NCI-H1694 (cell line): Measurements from ENCODE around the gene CHMP1A.
"Not testable (repeated sequence)": the region's sequence is repeated elsewhere in the genome, so short reads cannot be mapped to it uniquely, and the experiment has no call there.

Experiments used
- DNase-seq: peaks from one replicate; lab custom pipeline; 2025; lab: John Stamatoyannopoulos, UW

The CHMP1A gene

DNA sequence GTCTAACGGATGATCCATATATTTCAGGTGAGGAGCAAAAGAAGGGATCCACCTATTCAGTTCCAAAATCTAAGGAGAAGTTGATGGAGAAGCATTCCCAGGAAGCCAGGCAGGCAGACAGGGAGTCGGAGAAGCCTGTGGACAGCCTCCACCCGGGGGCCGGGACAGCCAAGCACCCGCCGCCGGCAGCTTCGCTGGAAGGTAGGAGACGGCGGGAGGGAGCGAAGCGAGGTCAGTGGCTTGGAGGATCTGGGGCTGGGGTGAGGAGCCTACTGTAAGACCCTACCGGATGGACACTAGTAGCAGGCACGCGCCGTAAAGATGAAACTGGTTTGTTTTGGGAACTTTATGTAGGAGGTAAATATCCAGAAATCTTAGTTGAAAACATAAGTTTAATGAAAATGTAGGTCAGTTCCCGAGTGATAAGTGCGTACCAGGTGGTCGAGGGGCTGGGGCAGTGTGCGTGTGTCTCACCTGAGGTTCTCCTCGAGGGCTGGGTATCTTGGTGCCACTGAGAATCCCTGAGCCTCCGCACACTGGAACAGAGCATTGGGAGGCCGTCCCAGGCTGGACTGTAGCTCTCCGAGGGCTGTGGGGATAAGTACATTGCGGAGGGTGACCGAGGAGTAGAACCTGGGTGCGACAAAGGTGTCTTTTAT, 842 bp upstream of the CHMP1A start:
- no peak for DNase-seq

- DNase-seq, result no peak
Observed at GRCh38 chr16:89656435-89657121, 930 bp downstream of the CHMP1A start.

- no peak for DNase-seq
Observed at GRCh38 chr16:89655062-89655643, 2.4 kb downstream of the CHMP1A start.

- DNase-seq, result no peak
Observed at GRCh38 chr16:89653656-89654295, 3.7 kb downstream of the CHMP1A start.

DNA sequence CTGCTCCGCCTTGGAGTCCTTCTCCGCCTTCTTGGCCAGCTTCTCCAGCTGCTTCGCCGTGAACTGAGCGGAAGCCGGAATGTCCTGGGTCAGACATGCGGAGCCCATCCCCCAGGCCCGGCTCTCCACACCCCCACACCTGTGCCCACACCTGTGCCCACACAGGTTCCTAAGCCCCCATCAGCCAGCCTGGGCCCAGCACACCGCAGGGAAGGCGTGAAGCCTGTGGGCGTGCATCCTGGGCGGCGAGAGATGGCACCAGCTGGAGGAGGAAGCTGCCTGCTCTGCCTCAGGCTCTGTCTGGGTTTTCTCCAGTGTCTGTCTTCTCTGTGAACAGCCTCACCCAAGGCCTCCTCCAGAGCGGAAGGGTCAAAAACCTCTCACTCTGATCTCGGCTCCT, 5.9 kb downstream of the CHMP1A start:
- no peak for DNase-seq

DNA sequence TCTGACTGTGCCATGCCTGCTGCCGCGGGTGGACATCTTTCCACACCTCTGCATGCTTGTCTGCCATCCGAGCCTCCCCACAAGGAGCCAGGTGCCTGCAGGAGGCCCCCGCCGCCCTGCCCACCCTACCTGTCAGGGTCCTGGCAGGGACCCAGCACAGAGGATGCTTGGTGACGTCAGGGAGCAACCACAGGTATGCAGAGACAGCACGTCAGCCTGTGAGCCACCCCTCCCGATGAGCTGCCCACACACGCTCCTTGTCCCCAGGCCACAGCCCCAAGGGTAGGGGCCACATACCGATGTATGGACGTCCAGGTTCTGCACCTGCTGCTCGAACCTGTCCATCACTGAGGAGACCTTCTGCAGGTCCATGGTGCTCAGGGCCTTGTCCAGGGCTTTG, 10.6 kb downstream of the CHMP1A start:
- DNase-seq, result no peak

- DNase-seq, result no peak
Observed at GRCh38 chr16:89646270-89646669, 11.2 kb downstream of the CHMP1A start.

DNA sequence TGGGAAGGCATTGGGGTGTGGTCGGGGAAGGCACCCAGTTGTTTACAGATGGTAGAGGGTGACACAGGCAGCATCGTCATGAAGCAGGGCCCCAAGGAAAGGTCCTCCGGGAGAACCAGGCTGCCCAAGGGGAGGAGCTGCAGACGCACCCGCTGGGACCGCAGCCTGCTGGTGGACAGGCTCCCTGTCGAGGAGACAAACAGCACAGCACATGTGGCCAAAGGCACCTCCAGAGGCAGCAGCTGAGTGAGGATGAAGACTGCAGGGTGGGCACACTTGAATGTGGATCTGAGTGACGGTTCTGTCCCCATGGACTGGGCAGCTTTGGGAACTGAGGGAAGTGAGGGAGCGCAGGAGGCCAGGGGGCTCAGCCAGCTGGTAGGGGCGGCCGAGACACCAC, 12.4 kb downstream of the CHMP1A start:
- no peak for DNase-seq

DNA sequence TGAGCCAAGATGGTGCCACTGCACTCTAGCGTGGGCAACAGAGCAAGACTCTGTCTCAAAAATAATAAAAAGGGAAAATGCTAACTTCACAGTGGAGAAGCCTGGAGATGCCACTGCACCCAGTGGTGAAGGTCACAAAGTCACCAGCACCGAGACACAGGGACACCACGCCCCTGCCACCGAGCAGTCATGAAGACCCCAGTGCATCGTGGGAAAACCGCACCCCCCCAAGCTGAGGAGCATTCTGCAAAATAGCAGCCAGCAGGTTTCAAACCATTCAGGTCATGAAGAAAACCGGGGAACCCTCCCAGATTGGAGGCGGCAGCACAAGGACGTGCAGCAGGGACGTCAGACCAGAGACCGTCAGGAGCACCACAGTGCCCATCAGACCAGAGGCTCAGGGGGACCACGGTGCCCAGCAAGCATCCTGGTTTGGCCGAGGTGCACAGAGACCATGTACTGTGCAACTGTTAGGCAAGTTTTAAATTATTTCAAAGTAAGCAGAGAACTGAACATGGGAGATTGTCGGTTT, 13.7 kb downstream of the CHMP1A start:
- DNase-seq, result no peak

DNA sequence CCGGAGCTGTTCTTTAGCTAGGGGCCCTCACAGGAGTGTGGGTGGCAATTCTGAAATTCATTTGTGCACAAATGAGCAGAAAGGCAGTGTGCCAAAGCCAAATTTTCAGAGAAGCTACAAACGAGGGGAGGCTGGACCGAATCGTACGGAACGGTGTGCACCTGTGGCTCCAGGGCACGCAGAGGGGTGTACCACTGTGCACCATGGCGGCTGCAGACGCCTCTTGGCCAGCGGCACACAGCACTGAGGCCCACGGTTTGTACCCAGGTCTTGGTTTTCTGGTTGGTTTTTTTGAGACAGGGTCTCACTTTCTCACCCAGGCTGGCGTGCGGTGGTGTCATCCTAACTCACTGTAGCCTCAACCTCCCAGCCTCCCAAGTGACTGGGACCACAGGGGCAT, 14.9 kb downstream of the CHMP1A start:
- no peak for DNase-seq

DNA sequence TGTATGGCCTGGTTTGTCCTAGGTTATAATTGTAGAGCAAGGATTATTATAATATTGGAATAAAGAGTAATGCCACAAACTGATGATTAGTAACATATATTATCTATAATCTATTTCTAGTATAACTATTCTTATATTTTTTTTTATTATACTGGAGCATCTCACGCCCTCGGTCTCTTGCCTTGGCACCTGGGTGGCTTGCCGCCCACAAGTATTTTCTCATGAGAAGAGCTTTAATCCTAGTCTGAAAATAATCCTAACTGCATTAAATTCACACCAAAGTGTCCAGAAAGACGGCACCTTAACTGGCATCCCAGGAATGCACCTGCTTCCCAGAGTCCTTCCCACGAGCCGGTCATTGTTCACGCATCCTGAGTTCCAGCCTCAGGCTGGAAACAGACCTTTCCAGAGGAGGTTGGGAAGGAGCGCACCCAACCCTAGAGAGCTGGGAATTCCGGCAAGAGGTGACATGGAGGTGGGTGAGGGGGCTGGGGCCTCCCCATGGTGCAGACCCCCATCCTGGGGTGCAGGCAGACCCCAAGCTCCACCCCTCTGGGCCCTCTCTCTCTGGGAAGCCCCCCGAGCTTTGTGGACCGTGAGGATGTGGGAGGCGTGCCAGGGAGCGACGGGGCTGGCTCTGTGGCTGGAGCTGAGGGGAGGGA, 15.9 kb downstream of the CHMP1A start:
- DNase-seq, result no peak

- DNase-seq, result no peak
Observed at GRCh38 chr16:89639385-89639784, 18.1 kb downstream of the CHMP1A start.

DNA sequence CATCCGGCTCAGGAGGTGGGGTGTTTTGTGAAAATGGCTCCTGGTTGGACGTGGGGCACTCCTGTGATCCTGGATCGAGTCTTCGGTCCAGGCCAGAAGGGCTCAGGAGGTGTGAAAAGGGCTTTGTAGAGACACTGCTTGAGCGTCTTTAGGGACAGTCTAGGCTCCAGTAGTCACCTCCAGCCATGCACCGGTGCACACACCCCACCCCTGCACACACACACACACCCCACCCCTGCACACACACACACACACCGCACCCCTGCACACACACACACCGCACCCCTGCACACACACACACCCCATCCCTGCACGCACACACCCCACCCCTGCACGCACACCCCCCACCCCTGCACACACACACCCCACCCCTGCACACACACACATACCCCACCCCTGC, 19.1 kb downstream of the CHMP1A start:
- DNase-seq, result no peak

DNA sequence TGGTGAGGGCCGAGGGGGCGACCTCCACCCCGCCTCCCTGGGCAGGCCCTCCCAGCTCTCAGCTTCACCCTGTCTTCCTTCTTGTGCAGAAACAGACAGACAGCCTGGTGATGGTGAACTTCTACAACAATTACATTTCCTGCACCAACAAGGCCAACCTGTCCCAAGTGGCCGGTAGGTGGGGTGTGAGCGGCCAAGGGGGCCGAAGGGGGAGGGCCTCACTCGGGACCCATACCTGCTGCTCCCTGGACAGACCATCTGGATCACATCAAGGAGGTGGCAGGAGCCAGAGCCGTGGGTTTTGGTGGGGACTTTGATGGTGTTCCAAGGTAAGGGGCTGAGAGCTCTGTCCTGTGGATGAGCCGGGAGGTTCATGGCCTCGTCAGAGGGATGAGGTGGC, 20.1 kb downstream of the CHMP1A start:
- no peak for DNase-seq

DNA sequence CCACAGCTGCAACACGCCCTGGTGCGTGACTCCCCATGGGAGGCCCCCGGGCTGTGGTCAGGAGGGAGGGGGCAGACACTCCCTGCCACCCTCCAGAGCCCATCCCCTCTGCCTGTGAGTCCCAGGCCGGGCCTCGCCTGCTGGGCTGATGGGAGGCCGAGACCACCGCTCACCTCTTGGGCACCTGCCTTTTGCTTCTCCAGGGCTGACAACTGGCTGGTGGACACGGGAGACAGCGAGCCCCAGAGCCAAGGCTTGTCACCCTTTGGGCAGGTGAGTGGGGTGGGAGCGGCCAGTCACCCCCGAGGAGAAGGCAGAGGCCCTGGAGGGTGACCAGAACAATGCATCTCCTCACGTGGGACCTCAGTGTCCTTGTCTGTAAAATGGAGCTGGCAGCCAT, 20.8 kb downstream of the CHMP1A start:
- no peak for DNase-seq

DNA sequence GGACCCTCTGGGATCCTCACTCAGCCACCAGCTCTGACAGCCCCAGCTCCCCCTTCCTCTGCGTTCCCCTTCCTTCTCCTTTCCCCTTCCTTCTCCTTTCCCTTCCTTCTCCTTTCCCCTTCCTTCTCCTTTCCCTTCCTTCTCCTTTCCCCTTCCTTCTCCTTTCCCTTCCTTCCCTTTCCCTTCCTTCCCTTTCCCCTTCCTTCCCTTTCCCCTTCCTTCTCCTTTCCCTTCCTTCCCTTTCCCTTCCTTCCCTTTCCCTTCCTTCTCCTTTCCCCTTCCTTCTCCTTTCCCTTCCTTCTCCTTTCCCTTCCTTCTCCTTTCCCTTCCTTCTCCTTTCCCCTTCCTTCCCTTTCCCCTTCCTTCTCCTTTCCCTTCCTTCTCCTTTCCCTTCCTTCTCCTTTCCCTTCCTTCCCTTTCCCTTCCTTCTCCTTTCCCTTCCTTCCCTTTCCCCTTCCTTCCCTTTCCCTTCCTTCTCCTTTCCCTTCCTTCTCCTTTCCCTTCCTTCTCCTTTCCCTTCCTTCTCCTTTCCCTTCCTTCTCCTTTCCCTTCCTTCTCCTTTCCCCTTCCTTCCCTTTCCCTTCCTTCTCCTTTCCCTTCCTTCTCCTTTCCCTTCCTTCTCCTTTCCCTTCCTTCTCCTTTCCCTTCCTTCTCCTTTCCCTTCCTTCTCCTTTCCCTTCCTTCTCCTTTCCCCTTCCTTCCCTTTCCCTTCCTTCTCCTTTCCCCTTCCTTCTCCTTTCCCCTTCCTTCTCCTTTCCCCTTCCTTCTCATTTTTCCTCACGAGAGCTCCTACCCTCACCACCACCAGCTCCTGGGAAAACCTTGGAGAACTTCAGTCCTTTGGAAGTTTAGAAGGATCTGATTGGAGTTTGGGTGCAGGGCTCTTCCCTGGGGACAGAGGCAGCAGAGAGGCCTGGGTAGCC, 22.8 kb downstream of the CHMP1A start:
- DNase-seq, result not testable (repeated sequence)

DNA sequence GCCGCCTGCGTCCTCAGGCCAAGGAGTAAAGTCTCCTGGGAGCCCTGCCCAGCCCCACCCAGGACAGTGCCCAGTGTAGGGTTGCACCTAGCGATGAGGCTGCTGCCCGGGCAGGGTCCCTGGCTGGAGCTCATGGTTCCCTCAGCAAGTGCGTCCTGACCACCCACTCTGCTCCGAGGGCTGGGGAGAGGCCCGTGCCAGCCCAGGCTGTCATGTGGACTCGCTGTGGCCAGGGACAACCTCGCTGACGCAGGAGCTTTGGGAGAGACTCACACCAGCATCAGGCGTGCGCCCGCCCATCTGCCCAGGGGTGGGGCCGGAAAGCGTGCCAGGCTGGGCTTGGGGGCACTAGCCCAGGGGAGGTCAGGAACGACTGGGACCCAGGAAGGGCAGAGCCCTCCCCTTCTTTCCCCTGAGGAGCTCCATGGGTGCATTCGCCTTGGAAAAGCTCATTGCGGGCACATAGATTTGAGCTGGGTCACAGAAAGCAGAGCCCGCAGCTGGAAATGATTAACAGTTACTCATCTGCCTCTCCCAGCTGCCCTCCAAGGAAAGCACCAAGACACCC, 24.4 kb downstream of the CHMP1A start:
- DNase-seq, result no peak

- no peak for DNase-seq
Observed at GRCh38 chr16:89629827-89630610, 27.5 kb downstream of the CHMP1A start.

- no peak for DNase-seq
Observed at GRCh38 chr16:89624777-89625761, 32.4 kb downstream of the CHMP1A start.
